ENCODE data around the gene PLLP.

PLLP gene

GRCh38 chr16:57284209-57284951 lies at the start of gene PLLP:
PLLP (minus strand) TSS chr16:57284672; CDS start chr16:57284540, 132 bp downstream.
- peak; percentile 45 for DNase-seq

- DNase-seq, result no peak
Measured at GRCh38 chr16:57333402-57333801, 48.9 kb upstream of the PLLP start.

GRCh38 chr16:57331355-57331754 lies 46.9 kb upstream of the PLLP start:
- DNase-seq, result no peak

GRCh38 chr16:57329718-57330327 lies 45.4 kb upstream of the PLLP start:
- no peak for DNase-seq

- no peak for DNase-seq
Measured at GRCh38 chr16:57325458-57325857, 41.0 kb upstream of the PLLP start.

- no peak for DNase-seq
Measured at GRCh38 chr16:57324749-57325148, 40.3 kb upstream of the PLLP start.

- no peak for DNase-seq
Measured at GRCh38 chr16:57319646-57320045, 35.2 kb upstream of the PLLP start.

GRCh38 chr16:57318240-57318970 lies 33.9 kb upstream of the PLLP start:
- DNase-seq, result no peak

- DNase-seq, result no peak
Measured at GRCh38 chr16:57316390-57317017, 32.0 kb upstream of the PLLP start.

GRCh38 chr16:57315416-57315815 lies 30.9 kb upstream of the PLLP start:
- no peak for DNase-seq

- no peak for DNase-seq
Measured at GRCh38 chr16:57314161-57314785, 29.8 kb upstream of the PLLP start.

GRCh38 chr16:57313509-57313908 lies 29.0 kb upstream of the PLLP start:
- DNase-seq, result no peak

- no peak for DNase-seq
Measured at GRCh38 chr16:57310801-57311200, 26.3 kb upstream of the PLLP start.

- no peak for DNase-seq
Measured at GRCh38 chr16:57308041-57308440, 23.6 kb upstream of the PLLP start.

- DNase-seq, result no peak
Measured at GRCh38 chr16:57307365-57307764, 22.9 kb upstream of the PLLP start.

GRCh38 chr16:57306676-57307341 lies 22.3 kb upstream of the PLLP start:
- DNase-seq, result no peak

GRCh38 chr16:57305159-57305811 lies 20.8 kb upstream of the PLLP start:
- no peak for DNase-seq

GRCh38 chr16:57304169-57305061 lies 19.9 kb upstream of the PLLP start:
- DNase-seq, result peak; percentile 30

- DNase-seq, result no peak
Measured at GRCh38 chr16:57303910-57304168, 19.4 kb upstream of the PLLP start.

GRCh38 chr16:57303021-57303909 lies 18.8 kb upstream of the PLLP start:
- DNase-seq, result no peak
